Panc1 (cell line): ENCODE results near the gene KMT2E.

ENCODE experiments used
- CTCF ChIP-seq: fragments of 450-650 bp; IDR thresholded peaks from 2 replicates; pipeline ENCODE4 v1.5.1; 2017; ENCODE audit warnings: mild to moderate bottlenecking
- POLR2AphosphoS5 ChIP-seq: IDR thresholded peaks from 2 replicates; pipeline ENCODE4 v1.6.1; 2012; ENCODE audit warnings: mild to moderate bottlenecking, low read depth, low read length, moderate library complexity
- SIN3A ChIP-seq: IDR thresholded peaks from 2 replicates; pipeline ENCODE4 v1.6.1; 2012; ENCODE audit warnings: low read depth, mild to moderate bottlenecking, low read length, moderate library complexity, borderline replicate concordance; ENCODE audit not compliant: insufficient read depth
- TF ChIP-seq, protein P1 (sequence below), 2 experiments: IDR thresholded peaks; 2 replicates each; pipeline ENCODE4 v1.6.1; 2011 to 2012; ENCODE audit warnings: low read depth in 2 of 2, control low read depth in 1 of 2, low read length in 1 of 2, mild to moderate bottlenecking in 1 of 2, moderate library complexity in 1 of 2; ENCODE audit not compliant: insufficient read depth in 1 of 2

DNA sequence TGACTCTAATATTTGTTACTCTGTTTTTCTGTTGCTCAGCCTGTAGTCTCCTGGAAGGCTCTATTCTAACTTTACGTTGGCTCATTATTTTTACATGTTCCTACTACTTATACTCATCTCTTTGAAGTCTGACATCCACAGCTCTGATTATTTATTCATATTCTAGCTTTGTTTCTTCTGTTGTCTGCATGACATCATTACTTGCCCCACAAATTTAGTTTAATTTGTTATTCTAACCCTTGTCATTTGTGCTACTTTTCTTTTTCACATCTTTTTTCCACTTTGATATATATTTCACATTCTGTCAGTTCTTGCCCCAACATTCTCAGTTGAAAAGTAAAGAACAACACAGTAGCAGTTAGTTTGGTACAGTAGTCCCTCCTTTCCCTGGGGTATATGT, 51.1 kb downstream of the KMT2E start:
- TF ChIP-seq CTCF (no peak), POLR2AphosphoS5 (no peak), SIN3A (no peak)
- TF ChIP-seq, protein P1, sequence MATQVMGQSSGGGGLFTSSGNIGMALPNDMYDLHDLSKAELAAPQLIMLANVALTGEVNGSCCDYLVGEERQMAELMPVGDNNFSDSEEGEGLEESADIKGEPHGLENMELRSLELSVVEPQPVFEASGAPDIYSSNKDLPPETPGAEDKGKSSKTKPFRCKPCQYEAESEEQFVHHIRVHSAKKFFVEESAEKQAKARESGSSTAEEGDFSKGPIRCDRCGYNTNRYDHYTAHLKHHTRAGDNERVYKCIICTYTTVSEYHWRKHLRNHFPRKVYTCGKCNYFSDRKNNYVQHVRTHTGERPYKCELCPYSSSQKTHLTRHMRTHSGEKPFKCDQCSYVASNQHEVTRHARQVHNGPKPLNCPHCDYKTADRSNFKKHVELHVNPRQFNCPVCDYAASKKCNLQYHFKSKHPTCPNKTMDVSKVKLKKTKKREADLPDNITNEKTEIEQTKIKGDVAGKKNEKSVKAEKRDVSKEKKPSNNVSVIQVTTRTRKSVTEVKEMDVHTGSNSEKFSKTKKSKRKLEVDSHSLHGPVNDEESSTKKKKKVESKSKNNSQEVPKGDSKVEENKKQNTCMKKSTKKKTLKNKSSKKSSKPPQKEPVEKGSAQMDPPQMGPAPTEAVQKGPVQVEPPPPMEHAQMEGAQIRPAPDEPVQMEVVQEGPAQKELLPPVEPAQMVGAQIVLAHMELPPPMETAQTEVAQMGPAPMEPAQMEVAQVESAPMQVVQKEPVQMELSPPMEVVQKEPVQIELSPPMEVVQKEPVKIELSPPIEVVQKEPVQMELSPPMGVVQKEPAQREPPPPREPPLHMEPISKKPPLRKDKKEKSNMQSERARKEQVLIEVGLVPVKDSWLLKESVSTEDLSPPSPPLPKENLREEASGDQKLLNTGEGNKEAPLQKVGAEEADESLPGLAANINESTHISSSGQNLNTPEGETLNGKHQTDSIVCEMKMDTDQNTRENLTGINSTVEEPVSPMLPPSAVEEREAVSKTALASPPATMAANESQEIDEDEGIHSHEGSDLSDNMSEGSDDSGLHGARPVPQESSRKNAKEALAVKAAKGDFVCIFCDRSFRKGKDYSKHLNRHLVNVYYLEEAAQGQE (IDR thresholded peaks at IDR 0.05; ENCODE audit: insufficient read depth in 1 of 2, low read depth in 2 of 2, low read length in 1 of 2), result no peak
